ENCODE results near the gene PHAF1. TPM values are rescaled to one million over a fixed set of nuclear protein-coding genes. Genes with fewer than 3 reads are reported as not detected.
A peak's percentile ranks its signal among the peaks of the same experiment; 100 is the strongest.

The PHAF1 gene
- total and polyA plus RNA-seq, 8 donors, result 4.6 to 39.6 (median 7.6) TPM

DNA sequence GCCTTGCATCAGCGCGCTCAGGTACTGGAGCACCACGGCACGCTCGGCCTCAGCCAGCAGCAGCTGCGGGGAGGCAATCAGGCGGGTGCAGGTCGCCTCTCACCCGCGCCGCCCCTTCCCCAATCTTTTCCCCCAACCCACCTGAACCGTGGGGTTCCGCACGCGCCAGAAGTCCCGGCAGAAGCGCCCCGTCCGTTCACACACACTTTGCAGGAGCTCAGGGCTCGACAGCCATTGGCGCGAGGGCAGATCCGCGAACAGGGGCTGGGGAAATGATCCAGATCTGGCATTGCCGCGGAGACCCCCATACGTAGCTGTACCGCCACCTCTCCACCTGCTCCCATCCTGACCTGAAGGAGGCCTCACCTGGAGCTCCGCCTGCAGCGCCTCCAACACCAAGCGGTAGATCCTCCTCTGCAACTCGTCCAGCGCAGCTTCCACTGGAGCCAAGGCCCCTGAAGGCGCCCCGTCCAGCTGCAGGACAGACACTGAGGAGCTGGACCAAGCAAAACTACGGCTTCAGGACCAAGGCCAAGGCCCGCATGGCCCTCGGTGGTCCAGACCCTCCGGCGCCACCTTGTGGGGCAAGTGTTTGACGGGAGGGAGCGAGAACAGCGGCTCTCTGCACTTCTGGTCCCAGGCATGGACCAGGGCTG is 75.4 kb downstream of the PHAF1 start:
- Histone ChIP-seq H3K36me3 (no peaks in the 10 kb centered on the region), H3K4me1 (peaks cover 22 to 55% (median 38%) of the 10 kb centered on the region in 4 donors), H3K4me3 (peak overlapping the region; percentile 54 to 78 (median 59)), H3K9me3 (no peaks in the 10 kb centered on the region), H3K27me3 (peaks cover 0 to 4% (median 0%) of the 10 kb centered on the region in 3 donors), H3K27ac (peak overlapping the region in 3 of 5 donors; percentile 95 to 97 (median 96))
- peak; percentile 21 to 84 (median 52) for TF ChIP-seq POLR2AphosphoS5 (IDR thresholded peaks at IDR 0.05)
- TF ChIP-seq EP300 (IDR thresholded peaks at IDR 0.05), result no peak
- TF ChIP-seq, protein P1, sequence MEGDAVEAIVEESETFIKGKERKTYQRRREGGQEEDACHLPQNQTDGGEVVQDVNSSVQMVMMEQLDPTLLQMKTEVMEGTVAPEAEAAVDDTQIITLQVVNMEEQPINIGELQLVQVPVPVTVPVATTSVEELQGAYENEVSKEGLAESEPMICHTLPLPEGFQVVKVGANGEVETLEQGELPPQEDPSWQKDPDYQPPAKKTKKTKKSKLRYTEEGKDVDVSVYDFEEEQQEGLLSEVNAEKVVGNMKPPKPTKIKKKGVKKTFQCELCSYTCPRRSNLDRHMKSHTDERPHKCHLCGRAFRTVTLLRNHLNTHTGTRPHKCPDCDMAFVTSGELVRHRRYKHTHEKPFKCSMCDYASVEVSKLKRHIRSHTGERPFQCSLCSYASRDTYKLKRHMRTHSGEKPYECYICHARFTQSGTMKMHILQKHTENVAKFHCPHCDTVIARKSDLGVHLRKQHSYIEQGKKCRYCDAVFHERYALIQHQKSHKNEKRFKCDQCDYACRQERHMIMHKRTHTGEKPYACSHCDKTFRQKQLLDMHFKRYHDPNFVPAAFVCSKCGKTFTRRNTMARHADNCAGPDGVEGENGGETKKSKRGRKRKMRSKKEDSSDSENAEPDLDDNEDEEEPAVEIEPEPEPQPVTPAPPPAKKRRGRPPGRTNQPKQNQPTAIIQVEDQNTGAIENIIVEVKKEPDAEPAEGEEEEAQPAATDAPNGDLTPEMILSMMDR (IDR thresholded peaks at IDR 0.05), result peak in 5 of 7 experiments; percentile 61 to 83 (median 77)
- TF ChIP-seq POLR2A (IDR thresholded peaks at IDR 0.05), result no peak
- WGBS, 5 donors, result 10 to 26% (median 11%) methylated on average over 18 to 43 of the region's 43 CpGs
- intact Hi-C loops (cut with DNase I; ENCODE audit: low total_unique reads), result no loop called here
- peak; percentile 95 to 96 for DNase-seq

DNA sequence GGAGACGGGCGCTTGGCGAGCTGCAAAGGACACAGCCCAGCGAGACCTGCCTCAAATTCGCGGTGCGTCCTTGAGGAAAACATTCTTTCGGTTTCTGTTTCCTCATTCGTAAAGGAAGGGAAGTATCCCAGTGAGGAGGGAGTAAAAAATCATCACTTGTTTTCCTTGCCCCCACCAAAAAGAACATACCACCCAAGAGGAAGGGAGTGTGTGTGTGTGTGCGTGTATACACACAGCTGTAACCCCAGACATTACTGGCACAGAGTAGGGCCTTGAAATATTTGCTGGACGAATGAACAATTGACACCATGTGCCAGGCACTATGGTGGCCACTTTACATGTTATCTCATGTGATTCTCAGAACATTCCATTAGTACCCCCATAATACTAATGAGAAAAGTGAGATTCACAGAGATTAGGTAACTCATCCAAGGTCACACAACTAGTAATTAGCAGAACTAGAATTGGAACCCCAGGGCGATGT is 76.0 kb downstream of the PHAF1 start:
- Histone ChIP-seq H3K4me1 (peaks cover 22 to 54% (median 37%) of the 10 kb centered on the region in 4 donors), H3K9me3 (no peaks in the 10 kb centered on the region), H3K36me3 (no peaks in the 10 kb centered on the region), H3K4me3 (peak overlapping the region; percentile 54 to 78 (median 59)), H3K27ac (no peak overlapping the region), H3K27me3 (peaks cover 0 to 4% (median 0%) of the 10 kb centered on the region in 3 donors)
- 9 to 12% (median 10%) methylated on average over 12 of the region's 12 CpGs for WGBS, 5 donors
- intact Hi-C loops (cut with DNase I; ENCODE audit: low total_unique reads), result no loop called here
- DNase-seq, result no peak
- no peak for TF ChIP-seq POLR2AphosphoS5 (IDR thresholded peaks at IDR 0.05)
- TF ChIP-seq, protein P1 (IDR thresholded peaks at IDR 0.05), result peak in 1 of 7 experiments; percentile 11

DNA sequence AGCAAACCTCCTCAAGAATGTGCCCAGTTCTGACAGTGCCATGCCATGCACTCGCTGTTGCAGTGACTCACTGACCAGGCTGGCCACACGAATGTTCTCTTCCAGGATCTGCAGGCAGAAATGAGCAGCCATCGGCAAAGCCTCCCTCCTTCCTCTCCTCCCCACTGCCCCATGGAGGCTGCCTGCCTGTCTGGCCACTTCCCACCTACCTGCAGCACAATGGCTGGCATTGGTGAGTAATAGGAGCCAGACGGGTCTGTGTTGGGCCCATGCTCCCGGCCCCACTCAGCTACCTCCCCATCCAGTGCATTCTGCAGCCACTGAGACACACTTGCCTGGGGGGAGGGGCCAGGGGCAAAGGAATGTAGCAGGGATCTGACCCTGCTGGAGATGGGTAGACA is 76.8 kb downstream of the PHAF1 start:
- H3K27me3 ChIP-seq, result peaks cover 0 to 4% (median 0%) of the 10 kb centered on the region in 3 donors
- TF ChIP-seq EP300 (IDR thresholded peaks at IDR 0.05) (no peak), POLR2A (IDR thresholded peaks at IDR 0.05) (no peak), POLR2AphosphoS5 (IDR thresholded peaks at IDR 0.05) (no peak)
- TF ChIP-seq, protein P1 (IDR thresholded peaks at IDR 0.05), result no peak

DNA sequence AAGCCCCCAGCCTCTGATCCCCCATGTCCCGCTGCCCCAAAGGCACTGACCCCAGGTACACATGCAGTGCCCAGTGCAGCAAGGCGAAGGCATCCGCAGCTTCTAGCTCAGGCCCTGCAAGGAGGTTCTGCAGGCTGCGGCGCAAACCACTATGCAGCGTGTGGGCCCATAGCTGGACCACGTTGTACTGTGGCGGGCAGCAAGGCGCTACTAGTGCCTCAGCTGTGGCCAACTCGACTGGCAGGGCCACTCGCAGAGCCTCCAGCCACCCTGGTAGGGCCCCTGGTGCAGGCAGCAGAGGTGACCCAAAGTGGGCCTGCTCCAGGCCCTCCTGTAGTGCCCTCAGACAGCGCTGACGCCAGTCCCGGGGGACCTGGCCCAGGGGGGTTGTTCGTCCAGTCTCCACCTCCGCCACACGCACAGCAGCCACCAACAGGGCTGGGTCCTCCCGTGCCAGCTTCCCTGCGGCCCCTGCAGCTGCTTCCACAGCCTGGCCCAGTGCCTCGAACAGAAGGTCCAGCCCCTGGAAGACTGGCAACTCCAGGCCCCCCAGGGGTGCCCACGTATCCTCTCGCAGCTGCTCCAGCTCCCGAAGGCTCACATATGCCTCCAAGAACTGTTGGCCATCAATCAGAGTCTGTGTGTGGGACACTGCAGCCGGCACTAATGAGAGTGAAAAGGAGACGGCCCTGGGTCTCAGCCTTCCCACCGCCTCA is 77.6 kb downstream of the PHAF1 start:
- H3K4me3 ChIP-seq, result no peak overlapping the region
- TF ChIP-seq POLR2AphosphoS5 (IDR thresholded peaks at IDR 0.05) (no peak), POLR2A (IDR thresholded peaks at IDR 0.05) (no peak)
- H3K9me3 ChIP-seq, result no peaks in the 10 kb centered on the region
- no peak for DNase-seq
- H3K27me3 ChIP-seq, result peaks cover 0 to 4% (median 0%) of the 10 kb centered on the region in 3 donors
- intact Hi-C loops (cut with DNase I; ENCODE audit: low total_unique reads), result no loop called here
- 79 to 93% (median 88%) methylated on average over 8 to 26 of the region's 26 CpGs for WGBS, 5 donors
- H3K27ac ChIP-seq, result no peak overlapping the region
- H3K36me3 ChIP-seq, result no peaks in the 10 kb centered on the region
- H3K4me1 ChIP-seq, result peaks cover 31 to 47% (median 37%) of the 10 kb centered on the region in 4 donors

More for the DNA sequence above, 76.8 kb downstream of the PHAF1 start:
- 38 to 64% (median 51%) methylated on average over 4 to 5 of the region's 5 CpGs for WGBS, 5 donors
- Histone ChIP-seq H3K9me3 (no peaks in the 10 kb centered on the region), H3K27ac (no peak overlapping the region), H3K36me3 (no peaks in the 10 kb centered on the region), H3K4me3 (no peak overlapping the region), H3K4me1 (peaks cover 28 to 52% (median 36%) of the 10 kb centered on the region in 4 donors)
- no peak for DNase-seq
- intact Hi-C loops (cut with DNase I; ENCODE audit: low total_unique reads), result no loop called here
